Chondrocyte (in vitro differentiated cells): ENCODE results near the gene S100A12. TPM values are rescaled to one million over a fixed set of nuclear protein-coding genes. Genes with fewer than 3 reads are reported as not detected.

Experiments
- DNase-seq: peaks from one replicate; pipeline ENCODE4 v3.0.0; 2021; ENCODE audit warnings: mixed read lengths, low spot score
- H3K27ac Mint-ChIP-seq: one replicate; pipeline ENCODE4 v1.8.0; 2021; ENCODE audit warnings: mild to moderate bottlenecking, moderate library complexity, mixed read lengths; ENCODE audit not compliant: unreplicated experiment
- H3K27me3 Mint-ChIP-seq: 2 replicates; pipeline ENCODE4 v1.8.0; 2021; ENCODE audit warnings: low read depth, mixed read lengths
- H3K36me3 Mint-ChIP-seq: 2 replicates; pipeline ENCODE4 v1.8.0; 2021; ENCODE audit warnings: low read depth, mixed read lengths
- H3K4me1 Mint-ChIP-seq: 2 replicates; pipeline ENCODE4 v1.8.0; 2021; ENCODE audit warnings: low read depth, mild to moderate bottlenecking, mixed read lengths
- H3K4me3 Mint-ChIP-seq: one replicate; pipeline ENCODE4 v1.8.0; 2021; ENCODE audit warnings: mild to moderate bottlenecking, moderate library complexity, mixed read lengths; ENCODE audit not compliant: unreplicated experiment
- H3K9me3 Mint-ChIP-seq: 2 replicates; pipeline ENCODE4 v1.8.0; 2021; ENCODE audit warnings: low read depth, mixed read lengths
- CTCF ChIP-seq: fragments of 200-600 bp; sonication (generic); IDR thresholded peaks from 2 replicates; pipeline ENCODE4 v1.5.0; 2021; ENCODE audit warnings: antibody characterized with exemption, mild to moderate bottlenecking, moderate library complexity
- total RNA-seq: library from RNA; stranded (reverse); gene quantifications from 3 replicates; pipeline ENCODE4 v1.2.1, GENCODE V29; 2021

Gene S100A12
- total RNA-seq, 1 donor from 2014 or later, result not detected

- H3K9me3 Mint-ChIP-seq, result no peaks in the 10 kb centered on the region
- TF ChIP-seq CTCF, result no peak
- H3K36me3 Mint-ChIP-seq, result no peaks in the 10 kb centered on the region
- peaks cover 58% of the 10 kb centered on the region for H3K27me3 Mint-ChIP-seq
- no peak for DNase-seq
- no peak overlapping the region for H3K4me3 Mint-ChIP-seq
- H3K4me1 Mint-ChIP-seq, result no peaks in the 10 kb centered on the region
- no peak overlapping the region for H3K27ac Mint-ChIP-seq
Observed at GRCh38 chr1:153361480-153362109, 13.8 kb downstream of the S100A12 start.

- H3K27me3 Mint-ChIP-seq, result peaks cover 60% of the 10 kb centered on the region
- H3K36me3 Mint-ChIP-seq, result no peaks in the 10 kb centered on the region
- H3K9me3 Mint-ChIP-seq, result no peaks in the 10 kb centered on the region
- no peak for DNase-seq
- H3K27ac Mint-ChIP-seq, result no peak overlapping the region
- no peaks in the 10 kb centered on the region for H3K4me1 Mint-ChIP-seq
- TF ChIP-seq CTCF, result no peak
- H3K4me3 Mint-ChIP-seq, result no peak overlapping the region
Observed at GRCh38 chr1:153360592-153361479, 14.6 kb downstream of the S100A12 start.

- no peaks in the 10 kb centered on the region for H3K9me3 Mint-ChIP-seq
- no peak for DNase-seq
- no peak for TF ChIP-seq CTCF
- H3K4me3 Mint-ChIP-seq, result no peak overlapping the region
- H3K4me1 Mint-ChIP-seq, result no peaks in the 10 kb centered on the region
- H3K36me3 Mint-ChIP-seq, result no peaks in the 10 kb centered on the region
- H3K27ac Mint-ChIP-seq, result no peak overlapping the region
- H3K27me3 Mint-ChIP-seq, result peaks cover 55% of the 10 kb centered on the region
Observed at GRCh38 chr1:153360190-153360589, 15.2 kb downstream of the S100A12 start.

GRCh38 chr1:153359241-153359640, 16.2 kb downstream of the S100A12 start:
- Mint-ChIP-seq H3K4me3 (no peak overlapping the region), H3K9me3 (no peaks in the 10 kb centered on the region), H3K36me3 (no peaks in the 10 kb centered on the region), H3K27ac (no peak overlapping the region), H3K27me3 (peaks cover 47% of the 10 kb centered on the region), H3K4me1 (no peaks in the 10 kb centered on the region)
- no peak for TF ChIP-seq CTCF
- no peak for DNase-seq

GRCh38 chr1:153358691-153358975, 16.8 kb downstream of the S100A12 start:
- TF ChIP-seq CTCF, result no peak
- no peak overlapping the region for H3K4me3 Mint-ChIP-seq

More at GRCh38 chr1:153358691-153358975, 16.8 kb downstream of the S100A12 start:
- Mint-ChIP-seq H3K27ac (no peak overlapping the region), H3K4me1 (no peaks in the 10 kb centered on the region), H3K27me3 (peaks cover 46% of the 10 kb centered on the region), H3K36me3 (no peaks in the 10 kb centered on the region), H3K9me3 (no peaks in the 10 kb centered on the region)
- DNase-seq, result no peak
